Measurements from ENCODE around the gene NOM1.

Gene NOM1

GRCh38 chr7:156985101-156985992 lies 35.8 kb downstream of the NOM1 start:
- DNase-seq: no peak

- DNase-seq: no peak
These were observed 36.9 kb downstream of the NOM1 start for GRCh38 chr7:156986378-156986777.

GRCh38 chr7:156988343-156989185 lies 39.1 kb downstream of the NOM1 start:
- DNase-seq: no peak

GRCh38 chr7:156989766-156990535 lies 40.4 kb downstream of the NOM1 start:
- no peak for DNase-seq

- no peak for DNase-seq
These were observed 43.8 kb downstream of the NOM1 start for GRCh38 chr7:156993021-156993924.

- no peak for DNase-seq
These were observed 44.4 kb downstream of the NOM1 start for GRCh38 chr7:156993925-156994235.

- no peak for DNase-seq
These were observed 44.9 kb downstream of the NOM1 start for GRCh38 chr7:156994417-156994816.

- DNase-seq: no peak
These were observed 49.8 kb downstream of the NOM1 start for GRCh38 chr7:156998988-156999957.

- DNase-seq: no peak
These were observed 50.6 kb downstream of the NOM1 start for GRCh38 chr7:156999958-157000726.

GRCh38 chr7:157000741-157001653 lies 51.5 kb downstream of the NOM1 start:
- no peak for DNase-seq

- DNase-seq: no peak
These were observed 52.7 kb downstream of the NOM1 start for GRCh38 chr7:157001920-157002818.

- no peak for DNase-seq
These were observed 53.4 kb downstream of the NOM1 start for GRCh38 chr7:157002819-157003421.

- no peak for DNase-seq
These were observed 53.9 kb downstream of the NOM1 start for GRCh38 chr7:157003445-157003755.

GRCh38 chr7:157003756-157004520 lies 54.4 kb downstream of the NOM1 start:
- peak; percentile 31 for DNase-seq

GRCh38 chr7:157004521-157005455 lies 55.3 kb downstream of the NOM1 start:
- DNase-seq: no peak
